MM.1S (cell line): Measurements from ENCODE around the gene ICAM3.

ENCODE experiments used
- DNase-seq: peaks from one replicate; pipeline ENCODE4 v3.0.0-alpha.2; 2015
- H2AFZ ChIP-seq: fragments of 300-600 bp; sonication (generic); 2 replicates; pipeline ENCODE4 v1.6.0; 2016; ENCODE audit warnings: antibody characterized with exemption, low read length
- H3F3A ChIP-seq: fragments of 300-600 bp; sonication (generic); 2 replicates; pipeline ENCODE4 v1.6.1; 2016; ENCODE audit warnings: mild to moderate bottlenecking, antibody characterized with exemption, low read length, moderate library complexity, mixed read lengths; ENCODE audit not compliant: insufficient read depth
- H3K27ac ChIP-seq: fragments of 300-600 bp; sonication (generic); 2 replicates; pipeline ENCODE4 v1.5.1; 2016; ENCODE audit warnings: mild to moderate bottlenecking, low read length
- H3K27me3 ChIP-seq: fragments of 300-600 bp; sonication (generic); replicated peaks from 2 replicates; pipeline ENCODE4 v1.6.0; 2016; ENCODE audit warnings: low read length; ENCODE audit not compliant: insufficient read depth
- H3K36me3 ChIP-seq: fragments of 300-600 bp; sonication (generic); replicated peaks from 2 replicates; pipeline ENCODE4 v1.6.1; 2016; ENCODE audit warnings: mild to moderate bottlenecking, low read length, mixed read lengths; ENCODE audit not compliant: insufficient read depth
- H3K4me1 ChIP-seq: fragments of 300-600 bp; sonication (generic); 2 replicates; pipeline ENCODE4 v1.6.1; 2016; ENCODE audit warnings: low read length, mixed read lengths
- H3K4me2 ChIP-seq: fragments of 300-600 bp; sonication (generic); 2 replicates; pipeline ENCODE4 v1.6.0; 2016; ENCODE audit warnings: low read depth, low read length
- H3K4me3 ChIP-seq: fragments of 300-600 bp; sonication (generic); 2 replicates; pipeline ENCODE4 v1.5.1; 2016; ENCODE audit warnings: low read length, mixed read lengths
- H3K79me2 ChIP-seq: fragments of 300-600 bp; sonication (generic); 2 replicates; pipeline ENCODE4 v1.6.1; 2016; ENCODE audit warnings: mixed run types, low read length, mixed read lengths
- H3K9ac ChIP-seq: fragments of 300-600 bp; sonication (generic); 2 replicates; pipeline ENCODE4 v1.6.1; 2016; ENCODE audit warnings: low read length, mixed read lengths
- H3K9me2 ChIP-seq: fragments of 300-600 bp; sonication (generic); replicated peaks from 2 replicates; pipeline ENCODE4 v1.6.1; 2016; ENCODE audit warnings: mild to moderate bottlenecking, low read length, mixed read lengths; ENCODE audit not compliant: insufficient read depth
- H3K9me3 ChIP-seq: fragments of 300-600 bp; sonication (generic); replicated peaks from 2 replicates; pipeline ENCODE4 v1.6.1; 2016; ENCODE audit warnings: mild to moderate bottlenecking, low read length, mixed read lengths; ENCODE audit not compliant: insufficient read depth
- H4K20me1 ChIP-seq: fragments of 300-600 bp; sonication (generic); 2 replicates; pipeline ENCODE4 v1.6.1; 2016; ENCODE audit warnings: mild to moderate bottlenecking, low read length, moderate library complexity, mixed read lengths; ENCODE audit not compliant: insufficient read depth
- EZH2 ChIP-seq: fragments of 300-600 bp; sonication (generic); optimal IDR thresholded peaks from 2 replicates; pipeline ENCODE3; 2017; ENCODE audit warnings: low read depth, mild to moderate bottlenecking, antibody characterized with exemption, low read length, mixed read lengths
- EZH2phosphoT487 ChIP-seq: fragments of 300-600 bp; sonication (generic); IDR thresholded peaks from 2 replicates; pipeline ENCODE4 v1.6.1; 2018; ENCODE audit warnings: antibody characterized with exemption, low read length
- TF ChIP-seq, protein P1 (sequence below): fragments of 300-600 bp; sonication (generic); IDR thresholded peaks from 2 replicates; pipeline ENCODE4 v1.5.1; 2016; ENCODE audit warnings: antibody characterized with exemption, low read length, mixed read lengths

The ICAM3 gene

DNA sequence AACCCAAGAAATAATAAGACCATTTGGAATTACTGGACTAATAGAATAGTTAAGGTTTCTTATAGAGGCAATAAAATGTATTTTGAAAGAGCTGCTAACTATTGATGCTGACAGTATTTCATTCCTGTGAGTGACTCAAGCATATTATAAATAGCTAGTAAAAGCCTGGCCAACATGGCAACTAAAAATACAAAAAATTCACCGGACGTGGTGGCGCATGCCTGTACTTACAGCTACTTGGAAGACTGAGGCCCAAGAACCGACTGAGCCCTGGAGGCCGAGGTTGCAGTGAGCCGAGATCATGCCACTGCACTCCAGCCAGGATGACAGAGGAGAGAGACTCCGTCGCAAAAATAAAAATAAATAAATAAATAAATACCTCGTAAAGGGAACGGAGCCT is 5.4 kb upstream of the ICAM3 start:
- H3K9ac ChIP-seq = no peak overlapping the region
- H3K4me1 ChIP-seq = peaks cover 3% of the 10 kb centered on the region; the same call in 1 of the 2 replicates
- no peaks in the 10 kb centered on the region for H3K79me2 ChIP-seq
- H3K36me3 ChIP-seq = no peaks in the 10 kb centered on the region
- DNase-seq = no peak
- TF ChIP-seq, protein P1, sequence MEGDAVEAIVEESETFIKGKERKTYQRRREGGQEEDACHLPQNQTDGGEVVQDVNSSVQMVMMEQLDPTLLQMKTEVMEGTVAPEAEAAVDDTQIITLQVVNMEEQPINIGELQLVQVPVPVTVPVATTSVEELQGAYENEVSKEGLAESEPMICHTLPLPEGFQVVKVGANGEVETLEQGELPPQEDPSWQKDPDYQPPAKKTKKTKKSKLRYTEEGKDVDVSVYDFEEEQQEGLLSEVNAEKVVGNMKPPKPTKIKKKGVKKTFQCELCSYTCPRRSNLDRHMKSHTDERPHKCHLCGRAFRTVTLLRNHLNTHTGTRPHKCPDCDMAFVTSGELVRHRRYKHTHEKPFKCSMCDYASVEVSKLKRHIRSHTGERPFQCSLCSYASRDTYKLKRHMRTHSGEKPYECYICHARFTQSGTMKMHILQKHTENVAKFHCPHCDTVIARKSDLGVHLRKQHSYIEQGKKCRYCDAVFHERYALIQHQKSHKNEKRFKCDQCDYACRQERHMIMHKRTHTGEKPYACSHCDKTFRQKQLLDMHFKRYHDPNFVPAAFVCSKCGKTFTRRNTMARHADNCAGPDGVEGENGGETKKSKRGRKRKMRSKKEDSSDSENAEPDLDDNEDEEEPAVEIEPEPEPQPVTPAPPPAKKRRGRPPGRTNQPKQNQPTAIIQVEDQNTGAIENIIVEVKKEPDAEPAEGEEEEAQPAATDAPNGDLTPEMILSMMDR = no peak
- no peak for TF ChIP-seq EZH2phosphoT487
- no peak for TF ChIP-seq EZH2
- no peaks in the 10 kb centered on the region for H3K9me2 ChIP-seq
- no peaks in the 10 kb centered on the region for H4K20me1 ChIP-seq
- H3F3A ChIP-seq = no peaks in the 10 kb centered on the region
- no peak overlapping the region for H3K27ac ChIP-seq
- H3K4me2 ChIP-seq = no peak overlapping the region
- no peaks in the 10 kb centered on the region for H3K27me3 ChIP-seq
- no peaks in the 10 kb centered on the region for H3K9me3 ChIP-seq
- H3K4me3 ChIP-seq = no peak overlapping the region
- no peak overlapping the region for H2AFZ ChIP-seq

DNA sequence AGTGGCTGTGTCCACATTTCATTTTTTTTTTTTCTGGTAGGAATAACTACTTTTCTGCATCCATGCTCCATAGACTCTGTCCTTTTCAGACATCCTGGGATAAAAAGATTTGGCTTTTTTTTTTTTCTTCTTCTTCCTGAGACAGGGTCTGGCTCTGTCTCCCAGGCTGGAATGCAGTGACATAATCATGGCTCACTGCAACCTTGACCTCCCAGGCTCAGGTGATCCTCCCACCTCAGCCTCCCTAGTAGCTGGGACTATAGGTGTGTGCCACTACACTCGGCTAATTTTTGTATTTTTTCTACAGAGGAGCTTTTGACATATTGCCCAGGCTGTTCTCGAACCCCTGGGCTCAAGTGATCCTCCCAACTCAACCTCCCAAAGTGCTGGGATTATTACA is 4.1 kb upstream of the ICAM3 start:
- H3K79me2 ChIP-seq = peaks cover 10% of the 10 kb centered on the region
- no peaks in the 10 kb centered on the region for H3F3A ChIP-seq
- H3K9ac ChIP-seq = no peak overlapping the region
- no peak overlapping the region for H3K4me3 ChIP-seq
- no peaks in the 10 kb centered on the region for H4K20me1 ChIP-seq
- H3K4me2 ChIP-seq = no peak overlapping the region
- no peaks in the 10 kb centered on the region for H3K36me3 ChIP-seq
- TF ChIP-seq EZH2 (no peak), EZH2phosphoT487 (no peak)
- TF ChIP-seq, protein P1 = no peak
- H2AFZ ChIP-seq = no peak overlapping the region
- no peaks in the 10 kb centered on the region for H3K27me3 ChIP-seq
- no peaks in the 10 kb centered on the region for H3K9me2 ChIP-seq
- DNase-seq = no peak
- no peaks in the 10 kb centered on the region for H3K9me3 ChIP-seq
- H3K4me1 ChIP-seq = peaks cover 12% of the 10 kb centered on the region; the same call in 1 of the 2 replicates
- H3K27ac ChIP-seq = no peak overlapping the region

DNA sequence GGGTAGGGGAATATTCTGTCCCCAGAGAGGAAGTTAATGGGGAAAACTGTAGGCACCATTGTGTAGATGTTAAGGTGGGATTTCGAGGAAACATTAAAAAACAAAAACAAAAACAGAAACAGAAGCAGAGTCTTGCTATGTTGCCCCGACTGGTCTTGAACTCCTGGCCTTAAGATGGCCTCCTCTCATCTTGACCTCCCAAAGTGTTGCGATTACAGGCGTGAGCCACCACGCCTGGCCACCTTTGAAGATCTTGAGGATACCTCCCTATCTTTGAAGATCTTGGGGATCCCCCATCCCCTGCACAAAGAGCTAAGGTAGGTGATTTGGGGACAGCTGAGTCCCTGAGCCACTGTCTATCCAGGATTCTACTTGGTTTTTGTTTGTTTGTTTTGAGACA is 553 bp upstream of the ICAM3 start:
- H3K9me2 ChIP-seq = no peaks in the 10 kb centered on the region
- no peaks in the 10 kb centered on the region for H3F3A ChIP-seq
- H4K20me1 ChIP-seq = no peaks in the 10 kb centered on the region
- H3K36me3 ChIP-seq = no peaks in the 10 kb centered on the region
- peaks cover 18% of the 10 kb centered on the region for H3K79me2 ChIP-seq
- H3K27ac ChIP-seq = no peak overlapping the region
- H2AFZ ChIP-seq = peak overlapping the region; percentile 97
- peak overlapping the region; percentile 68; the same call in 1 of the 2 replicates for H3K9ac ChIP-seq
- H3K4me1 ChIP-seq = peaks cover 12% of the 10 kb centered on the region; the same call in 1 of the 2 replicates
- H3K4me2 ChIP-seq = peak overlapping the region; percentile 92; the same call in 1 of the 2 replicates
- H3K9me3 ChIP-seq = no peaks in the 10 kb centered on the region
- DNase-seq = no peak
- H3K4me3 ChIP-seq = peak overlapping the region; percentile 77
- TF ChIP-seq EZH2phosphoT487 (no peak), EZH2 (no peak)
- TF ChIP-seq, protein P1 = no peak
- no peaks in the 10 kb centered on the region for H3K27me3 ChIP-seq
